ENCODE results near the gene PTPRF.
"Not testable (repeated sequence)": the region's sequence is repeated elsewhere in the genome, so short reads cannot be mapped to it uniquely, and the experiment has no call there.

The PTPRF gene

DNA sequence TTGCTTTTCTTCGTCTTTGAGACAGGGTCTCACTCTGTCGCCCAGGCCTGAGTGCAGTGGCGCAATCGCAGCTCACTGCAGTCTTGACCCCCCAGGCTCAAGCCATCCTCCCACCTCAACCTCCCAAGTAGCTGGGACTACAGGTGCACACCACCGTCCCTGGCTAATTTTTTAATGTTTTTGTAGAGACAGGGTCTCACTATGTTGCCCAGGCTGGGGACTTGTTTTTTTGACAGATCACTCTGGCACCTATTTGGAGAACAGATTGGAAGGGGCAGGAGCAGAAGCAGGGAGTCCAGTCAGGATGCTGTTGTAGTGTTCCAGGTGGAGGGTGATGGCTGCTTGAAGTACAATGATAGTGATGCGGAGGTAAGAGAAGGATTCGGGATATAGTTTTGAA lies 106.6 kb downstream of the PTPRF start:
- no peaks in the 10 kb centered on the region for H3K36me3 ChIP-seq (ENCODE audit: control insufficient read depth, insufficient read depth, low read length)
- no peaks in the 10 kb centered on the region for H3K9me3 ChIP-seq (ENCODE audit: control insufficient read depth, insufficient read depth, low read length)
- no peaks in the 10 kb centered on the region for H3K27me3 ChIP-seq (ENCODE audit: control insufficient read depth, insufficient read depth, low read length)
- H3K4me1 ChIP-seq (ENCODE audit: control insufficient read depth, insufficient read depth, low read length): no peaks in the 10 kb centered on the region
- no peak overlapping the region for H3K9ac ChIP-seq (ENCODE audit: low read depth, low read length)
- no peak overlapping the region for H3K4me3 ChIP-seq (ENCODE audit: low read depth, low read length)

DNA sequence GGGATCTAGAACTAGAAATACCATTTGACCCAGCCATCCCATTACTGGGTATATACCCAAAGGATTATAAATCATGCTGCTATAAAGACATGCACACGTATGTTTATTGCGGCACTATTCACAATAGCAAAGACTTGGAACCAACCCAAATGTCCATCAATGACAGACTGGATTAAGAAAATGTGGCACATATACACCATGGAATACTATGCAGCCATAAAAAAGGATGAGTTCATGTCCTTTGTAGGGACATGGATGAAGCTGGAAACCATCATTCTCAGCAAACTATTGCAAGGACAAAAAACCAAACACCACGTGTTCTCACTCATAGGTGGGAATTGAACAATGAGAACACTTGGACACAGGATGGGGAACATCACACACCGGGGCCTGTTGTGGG lies 107.7 kb downstream of the PTPRF start:
- not testable (repeated sequence) for H3K9me3 ChIP-seq (ENCODE audit: control insufficient read depth, insufficient read depth, low read length); H3K9ac ChIP-seq (ENCODE audit: low read depth, low read length); H3K36me3 ChIP-seq (ENCODE audit: control insufficient read depth, insufficient read depth, low read length); H3K27me3 ChIP-seq (ENCODE audit: control insufficient read depth, insufficient read depth, low read length); H3K4me1 ChIP-seq (ENCODE audit: control insufficient read depth, insufficient read depth, low read length); H3K4me3 ChIP-seq (ENCODE audit: low read depth, low read length)

DNA sequence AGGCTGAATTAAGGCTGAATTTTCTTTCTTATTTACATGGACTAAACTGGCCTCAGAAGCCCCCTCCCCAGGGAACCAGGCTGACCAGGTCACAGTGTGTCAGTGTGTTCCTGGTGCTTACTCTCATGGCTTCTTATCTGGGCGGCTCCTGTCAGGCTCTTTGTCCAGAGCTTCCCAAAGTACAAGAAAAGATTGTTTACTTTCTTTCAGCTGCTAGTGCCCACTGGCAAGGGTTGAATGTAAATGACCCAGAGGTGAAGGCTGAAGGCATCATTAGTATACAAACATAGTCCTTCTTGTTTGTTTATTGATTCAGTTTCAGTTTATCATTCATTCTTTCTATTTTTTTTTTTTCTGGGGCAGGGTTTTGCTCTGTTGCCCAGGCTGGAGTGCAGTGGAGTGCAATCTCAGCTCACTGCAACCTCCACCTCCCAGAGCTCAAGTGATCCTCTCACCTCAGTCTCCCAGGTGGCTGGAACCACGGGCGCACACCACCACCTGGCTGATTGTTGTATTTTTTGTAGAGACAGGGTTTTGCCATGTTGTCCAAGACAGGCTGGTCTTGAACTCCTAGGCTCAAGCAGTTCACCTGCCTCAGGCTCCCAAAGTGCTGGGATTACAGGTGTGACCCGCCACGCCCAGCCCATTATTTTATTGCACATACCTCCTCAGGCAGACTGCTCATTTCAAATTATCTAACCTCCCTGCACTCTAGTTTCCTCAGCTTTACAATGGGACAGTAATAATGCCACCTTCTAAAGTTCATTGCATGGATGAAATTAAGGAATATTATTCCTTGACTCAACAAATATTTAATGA lies 109.5 kb downstream of the PTPRF start:
- Histone ChIP-seq H3K9ac (ENCODE audit: low read depth, low read length) (no peak overlapping the region), H3K4me1 (ENCODE audit: control insufficient read depth, insufficient read depth, low read length) (no peaks in the 10 kb centered on the region)

DNA sequence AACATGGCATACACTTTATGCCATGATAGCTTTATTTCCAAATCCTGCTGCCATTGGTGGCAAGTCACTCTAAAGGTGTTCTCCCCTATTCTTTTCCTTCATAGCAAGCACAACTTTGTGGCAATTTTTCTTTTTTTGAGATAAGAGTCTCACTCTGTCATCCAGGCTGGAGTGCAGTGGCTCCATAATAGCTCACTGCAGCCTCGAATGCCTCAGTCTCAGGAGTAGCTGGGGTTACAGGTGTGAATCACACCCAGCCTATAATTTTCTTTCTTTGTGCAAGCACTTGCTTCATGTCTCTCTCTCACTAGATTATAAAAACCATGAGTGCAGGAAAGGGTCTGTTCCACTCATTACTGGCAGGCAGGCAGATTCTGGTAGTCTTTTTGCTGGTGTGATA lies 113.9 kb downstream of the PTPRF start:
- Histone ChIP-seq H3K4me3 (ENCODE audit: low read depth, low read length) (no peak overlapping the region), H3K9me3 (ENCODE audit: control insufficient read depth, insufficient read depth, low read length) (no peaks in the 10 kb centered on the region), H3K4me1 (ENCODE audit: control insufficient read depth, insufficient read depth, low read length) (no peaks in the 10 kb centered on the region), H3K9ac (ENCODE audit: low read depth, low read length) (no peak overlapping the region), H3K27me3 (ENCODE audit: control insufficient read depth, insufficient read depth, low read length) (no peaks in the 10 kb centered on the region), H3K36me3 (ENCODE audit: control insufficient read depth, insufficient read depth, low read length) (no peaks in the 10 kb centered on the region)

More for the DNA sequence above, 109.5 kb downstream of the PTPRF start:
- no peak overlapping the region for H3K4me3 ChIP-seq (ENCODE audit: low read depth, low read length)
- H3K27me3 ChIP-seq (ENCODE audit: control insufficient read depth, insufficient read depth, low read length): no peaks in the 10 kb centered on the region
- H3K9me3 ChIP-seq (ENCODE audit: control insufficient read depth, insufficient read depth, low read length): no peaks in the 10 kb centered on the region
- H3K36me3 ChIP-seq (ENCODE audit: control insufficient read depth, insufficient read depth, low read length): no peaks in the 10 kb centered on the region

DNA sequence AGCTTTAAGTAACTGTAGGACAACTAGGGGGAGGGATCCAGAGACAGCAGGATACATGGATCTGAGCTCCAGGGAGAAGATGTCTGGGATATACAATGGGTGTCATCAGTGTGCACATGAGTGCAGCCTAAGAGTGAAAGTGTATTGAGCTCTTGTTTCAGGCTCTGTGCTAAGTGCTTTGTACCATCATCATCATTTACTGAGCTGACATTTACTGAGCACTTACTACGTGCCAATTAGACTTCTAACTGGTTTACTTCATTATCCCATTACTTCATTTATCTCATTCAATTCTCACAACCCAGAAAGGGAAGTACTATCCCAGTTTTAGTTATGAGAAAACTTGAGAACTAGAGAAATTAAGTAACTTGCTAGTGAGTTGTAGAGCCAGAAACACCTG lies 114.8 kb downstream of the PTPRF start:
- Histone ChIP-seq H3K9me3 (ENCODE audit: control insufficient read depth, insufficient read depth, low read length) (no peaks in the 10 kb centered on the region), H3K9ac (ENCODE audit: low read depth, low read length) (no peak overlapping the region), H3K27me3 (ENCODE audit: control insufficient read depth, insufficient read depth, low read length) (no peaks in the 10 kb centered on the region)

DNA sequence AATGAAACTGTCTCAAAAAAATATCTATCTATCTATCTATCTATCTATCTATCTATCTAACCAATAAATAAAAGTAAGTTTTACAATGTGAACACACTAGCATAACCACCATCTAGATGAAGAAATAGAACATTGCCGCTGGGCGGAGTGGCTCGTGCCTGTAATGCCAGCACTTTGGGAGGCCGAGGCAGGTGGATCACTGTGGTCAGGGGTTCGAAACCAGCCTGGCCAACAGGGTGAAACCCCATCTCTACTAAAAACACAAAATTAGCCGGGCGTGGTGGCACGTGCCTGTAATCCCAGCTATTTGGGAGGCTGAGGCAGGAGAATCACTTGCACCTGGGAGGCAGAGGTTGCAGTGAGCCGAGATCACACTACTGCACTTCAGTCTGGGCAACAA lies 116.6 kb downstream of the PTPRF start:
- H3K9me3 ChIP-seq (ENCODE audit: control insufficient read depth, insufficient read depth, low read length); H3K4me3 ChIP-seq (ENCODE audit: low read depth, low read length); H3K36me3 ChIP-seq (ENCODE audit: control insufficient read depth, insufficient read depth, low read length); H3K9ac ChIP-seq (ENCODE audit: low read depth, low read length); H3K4me1 ChIP-seq (ENCODE audit: control insufficient read depth, insufficient read depth, low read length); H3K27me3 ChIP-seq (ENCODE audit: control insufficient read depth, insufficient read depth, low read length): not testable (repeated sequence)

More for the DNA sequence above, 114.8 kb downstream of the PTPRF start:
- Histone ChIP-seq H3K4me3 (ENCODE audit: low read depth, low read length) (no peak overlapping the region), H3K4me1 (ENCODE audit: control insufficient read depth, insufficient read depth, low read length) (no peaks in the 10 kb centered on the region), H3K36me3 (ENCODE audit: control insufficient read depth, insufficient read depth, low read length) (no peaks in the 10 kb centered on the region)

DNA sequence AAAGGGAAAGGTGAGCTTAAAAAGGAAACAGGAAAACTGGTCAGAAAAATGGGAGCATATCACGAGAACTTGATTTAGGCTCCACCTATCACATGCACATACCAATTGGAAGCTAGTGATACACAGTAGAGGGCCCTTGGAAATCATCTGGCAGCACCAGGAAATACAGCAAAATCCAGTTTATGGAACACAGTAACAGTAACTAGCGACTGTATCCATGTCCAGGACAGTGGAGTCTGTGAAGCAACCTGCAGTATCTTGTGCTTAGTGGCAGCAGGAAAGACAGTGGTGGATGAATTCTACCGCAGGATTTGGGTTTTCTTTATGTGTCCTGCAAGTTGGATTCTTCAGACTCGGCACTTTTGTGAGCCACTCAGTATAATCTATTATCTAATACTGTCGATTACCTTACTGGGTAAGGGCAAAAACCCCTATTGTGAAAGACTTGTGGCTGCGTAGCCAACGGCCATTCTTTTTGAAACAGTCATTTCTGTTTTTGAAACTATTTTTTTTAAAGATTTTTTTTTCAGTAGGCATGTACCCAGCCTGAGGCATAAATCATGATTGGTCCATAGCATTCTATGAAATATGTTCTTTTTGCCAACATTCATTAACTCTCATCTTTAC lies 117.7 kb downstream of the PTPRF start:
- H3K4me3 ChIP-seq (ENCODE audit: low read depth, low read length): no peak overlapping the region
- no peak overlapping the region for H3K9ac ChIP-seq (ENCODE audit: low read depth, low read length)
- H3K27me3 ChIP-seq (ENCODE audit: control insufficient read depth, insufficient read depth, low read length): no peaks in the 10 kb centered on the region

DNA sequence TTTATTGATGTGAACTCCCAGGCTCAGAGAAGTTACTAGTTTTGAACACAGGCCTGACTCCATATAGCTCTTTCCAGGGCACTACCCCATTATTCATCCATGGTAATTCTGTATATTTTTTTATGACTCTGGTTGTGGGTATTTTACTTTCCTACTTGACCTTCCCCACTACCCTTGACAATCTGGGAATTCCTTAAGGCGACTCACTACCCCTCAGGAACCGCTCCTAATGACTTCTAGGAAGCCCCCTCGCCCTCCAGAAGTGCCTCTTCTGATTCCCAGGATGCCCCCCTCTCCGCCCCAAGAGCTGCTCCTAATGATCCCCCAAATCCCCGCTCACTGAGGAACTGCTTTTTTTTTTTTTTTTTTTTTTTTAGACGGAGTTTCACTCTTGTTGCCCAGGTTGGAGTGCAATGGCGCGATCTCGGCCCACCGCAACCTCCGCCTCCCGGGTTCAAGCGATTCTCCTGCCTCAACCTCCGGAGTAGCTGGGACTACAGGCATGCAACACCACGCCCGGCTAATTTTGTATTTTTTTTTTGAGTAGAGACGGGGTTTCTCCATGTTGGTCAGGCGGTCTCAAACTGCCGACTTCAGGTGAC lies 118.3 kb downstream of the PTPRF start:
- H3K9ac ChIP-seq (ENCODE audit: low read depth, low read length): peak overlapping the region; percentile 74
- H3K4me3 ChIP-seq (ENCODE audit: low read depth, low read length): peak overlapping the region; percentile 100
- peaks cover 3% of the 10 kb centered on the region for H3K36me3 ChIP-seq (ENCODE audit: control insufficient read depth, insufficient read depth, low read length)
- H3K4me1 ChIP-seq (ENCODE audit: control insufficient read depth, insufficient read depth, low read length): peaks cover 7% of the 10 kb centered on the region
- no peaks in the 10 kb centered on the region for H3K27me3 ChIP-seq (ENCODE audit: control insufficient read depth, insufficient read depth, low read length)
- no peaks in the 10 kb centered on the region for H3K9me3 ChIP-seq (ENCODE audit: control insufficient read depth, insufficient read depth, low read length)

More for the DNA sequence above, 117.7 kb downstream of the PTPRF start:
- H3K36me3 ChIP-seq (ENCODE audit: control insufficient read depth, insufficient read depth, low read length): no peaks in the 10 kb centered on the region
- H3K9me3 ChIP-seq (ENCODE audit: control insufficient read depth, insufficient read depth, low read length): no peaks in the 10 kb centered on the region
- peaks cover 2% of the 10 kb centered on the region for H3K4me1 ChIP-seq (ENCODE audit: control insufficient read depth, insufficient read depth, low read length)

DNA sequence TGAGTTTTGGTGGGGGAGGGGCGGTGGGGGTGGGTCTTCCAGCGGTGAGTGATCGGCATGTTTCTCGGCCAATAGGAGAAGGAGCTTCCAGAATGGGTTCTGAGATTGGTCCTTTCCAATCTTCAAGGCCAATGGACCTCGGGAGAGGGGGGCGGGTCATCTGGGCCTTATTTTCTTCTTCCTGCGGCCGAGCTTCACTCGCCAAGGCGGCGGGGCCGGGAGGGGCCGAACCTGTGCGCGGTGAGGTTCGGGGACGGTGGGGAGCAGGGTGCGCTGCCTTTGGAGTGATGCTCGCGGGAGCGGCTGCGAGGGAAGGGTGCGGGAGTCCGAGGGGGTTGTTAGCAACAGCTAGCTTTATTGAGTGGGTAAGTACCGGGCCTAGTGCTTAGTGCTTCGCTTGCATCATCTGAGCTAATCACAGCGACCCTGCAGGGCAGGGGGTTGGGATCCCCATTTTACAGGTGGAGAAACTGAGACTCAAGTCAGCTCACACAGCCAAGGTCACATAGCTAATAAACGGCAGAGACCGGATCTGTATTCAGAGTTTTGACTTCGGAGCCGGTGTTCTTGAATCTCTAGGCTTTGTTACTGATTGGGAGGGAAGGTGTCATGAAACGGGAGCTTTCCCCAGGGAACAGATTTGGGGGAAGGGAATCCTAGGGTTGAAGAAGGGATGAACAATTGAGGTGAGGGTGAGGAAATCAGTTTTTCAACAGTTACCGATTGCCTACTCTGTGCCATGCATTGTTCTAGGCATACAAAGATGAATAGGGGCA lies 119.8 kb downstream of the PTPRF start:
- Histone ChIP-seq H3K9ac (ENCODE audit: low read depth, low read length) (peak overlapping the region; percentile 85), H3K4me3 (ENCODE audit: low read depth, low read length) (peak overlapping the region; percentile 100), H3K36me3 (ENCODE audit: control insufficient read depth, insufficient read depth, low read length) (peaks cover 12% of the 10 kb centered on the region), H3K9me3 (ENCODE audit: control insufficient read depth, insufficient read depth, low read length) (no peaks in the 10 kb centered on the region), H3K4me1 (ENCODE audit: control insufficient read depth, insufficient read depth, low read length) (peaks cover 9% of the 10 kb centered on the region), H3K27me3 (ENCODE audit: control insufficient read depth, insufficient read depth, low read length) (no peaks in the 10 kb centered on the region)

DNA sequence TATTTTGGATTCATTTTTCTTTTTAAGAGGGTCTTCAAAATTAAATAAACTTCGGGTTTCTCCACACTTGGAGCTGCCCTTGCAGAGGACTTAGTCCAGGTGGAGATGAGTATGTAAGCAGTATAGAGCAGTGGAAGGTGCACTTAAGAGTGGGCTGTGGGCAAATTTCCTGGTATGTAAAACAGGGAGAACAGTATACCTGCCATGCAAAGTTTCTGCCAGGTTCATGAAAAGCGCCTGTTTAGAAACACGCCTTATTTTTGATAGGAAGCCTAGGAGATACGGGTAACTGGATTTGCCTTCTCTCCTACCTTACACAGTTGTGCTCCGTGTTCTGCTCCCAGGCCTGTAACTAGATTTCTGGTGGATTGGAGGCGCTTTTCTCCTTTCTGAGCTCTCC lies 120.5 kb downstream of the PTPRF start:
- no peaks in the 10 kb centered on the region for H3K9me3 ChIP-seq (ENCODE audit: control insufficient read depth, insufficient read depth, low read length)
- peak overlapping the region; percentile 100 for H3K4me3 ChIP-seq (ENCODE audit: low read depth, low read length)
- peak overlapping the region; percentile 85 for H3K9ac ChIP-seq (ENCODE audit: low read depth, low read length)
- H3K36me3 ChIP-seq (ENCODE audit: control insufficient read depth, insufficient read depth, low read length): peaks cover 19% of the 10 kb centered on the region
- peaks cover 9% of the 10 kb centered on the region for H3K4me1 ChIP-seq (ENCODE audit: control insufficient read depth, insufficient read depth, low read length)
- no peaks in the 10 kb centered on the region for H3K27me3 ChIP-seq (ENCODE audit: control insufficient read depth, insufficient read depth, low read length)

DNA sequence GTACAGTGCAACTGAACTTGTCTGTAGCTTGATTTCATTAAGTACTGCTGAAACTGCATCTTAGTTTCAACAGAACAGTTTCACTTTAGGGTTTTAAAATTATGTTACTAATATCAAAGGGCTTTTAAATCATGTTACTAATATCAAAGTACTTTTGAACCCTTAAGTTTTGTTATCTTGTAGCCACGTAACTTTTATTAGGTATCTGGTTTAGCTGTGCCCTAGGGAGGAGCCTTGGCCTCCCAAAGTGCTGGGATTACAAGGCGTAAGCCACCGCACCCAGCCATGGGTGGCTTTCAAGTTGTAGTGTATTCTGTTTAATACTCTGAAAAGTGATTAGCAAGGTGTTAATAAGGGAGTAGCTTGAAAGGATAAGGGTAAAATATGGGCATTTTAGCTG lies 121.2 kb downstream of the PTPRF start:
- H3K9me3 ChIP-seq (ENCODE audit: control insufficient read depth, insufficient read depth, low read length): no peaks in the 10 kb centered on the region
- H3K4me3 ChIP-seq (ENCODE audit: low read depth, low read length): peak overlapping the region; percentile 100
- no peak overlapping the region for H3K9ac ChIP-seq (ENCODE audit: low read depth, low read length)
- H3K4me1 ChIP-seq (ENCODE audit: control insufficient read depth, insufficient read depth, low read length): peaks cover 9% of the 10 kb centered on the region
- H3K36me3 ChIP-seq (ENCODE audit: control insufficient read depth, insufficient read depth, low read length): peaks cover 21% of the 10 kb centered on the region
- H3K27me3 ChIP-seq (ENCODE audit: control insufficient read depth, insufficient read depth, low read length): no peaks in the 10 kb centered on the region

All from iPS-15b (cell line).